Right renal cortex interstitium (tissue), 3 donors: Measurements from ENCODE around the gene RABEPK. TPM values are rescaled to one million over a fixed set of nuclear protein-coding genes. Genes with fewer than 3 reads are reported as not detected.

ENCODE experiments used
- polyA plus RNA-seq, 3 donors: library from polyadenylated mRNA; unstranded; fragments of 120-200 nt; gene quantifications; one replicate each; pipeline ENCODE4 v1.2.1, GENCODE V29; 2013; ENCODE audit not compliant: insufficient read length in 3 of 3

RABEPK gene
- polyA plus RNA-seq, 3 donors: 22.4 to 23.7 (median 22.8) TPM

Other genes with a start within 250 kb of the RABEPK start
- 10 to 100 TPM in 1 of 3 donors, 1 to 10 TPM in 2; 9.5 to 10.7 (median 9.9) TPM for gene SCAI, start 57.0 kb upstream of the RABEPK start, polyA plus RNA-seq
- gene PPP6C, start 10.7 kb upstream of the RABEPK start, polyA plus RNA-seq: 10 to 100 TPM; 62.5 to 66.8 (median 65.4) TPM
- gene HSPA5, start 40.8 kb downstream of the RABEPK start, polyA plus RNA-seq: 100 to 1,000 TPM; 403 to 439 (median 415) TPM
- 10 to 100 TPM; 28.2 to 31.0 (median 30.4) TPM for gene GAPVD1, start 61.3 kb downstream of the RABEPK start, polyA plus RNA-seq